Prostate gland (tissue), 2 donors: ENCODE data around the gene SYMPK. TPM values are rescaled to one million over a fixed set of nuclear protein-coding genes. Genes with fewer than 3 reads are reported as not detected.

Experiments used
- DNase-seq: peaks from one replicate; pipeline ENCODE4 v3.0.0-alpha.2; 2019; ENCODE audit warnings: low spot score
- H3K27ac ChIP-seq, 2 donors: fragments of 200-600 bp; sonication (generic); 2 replicates each; pipeline ENCODE4 v1.5.1; 2017 to 2019
- H3K27me3 ChIP-seq: fragments of 200-600 bp; sonication (generic); replicated peaks from 2 replicates; pipeline ENCODE4 v1.5.1; 2019; ENCODE audit not compliant: insufficient read depth
- H3K36me3 ChIP-seq, 2 donors: fragments of 200-600 bp; sonication (generic); 1 replicate in 1 of 2; 2 replicates in 1 of 2; pipeline versions ENCODE4 v1.5.1 to v1.8.1; 2017 to 2019
- H3K4me1 ChIP-seq: fragments of 200-600 bp; sonication (generic); replicated peaks from 2 replicates; pipeline ENCODE4 v1.5.1; 2019
- H3K4me3 ChIP-seq, 2 donors: fragments of 200-600 bp; sonication (generic); 2 replicates each; pipeline ENCODE4 v1.5.1; 2017 to 2019
- H3K9me3 ChIP-seq: fragments of 200-600 bp; sonication (generic); 2 replicates; pipeline ENCODE4 v1.5.1; 2017
- POLR2A ChIP-seq: fragments of 450-650 bp; IDR thresholded peaks from one replicate; pipeline ENCODE4 v1.6.1; 2016; ENCODE audit warnings: antibody characterized with exemption, mild to moderate bottlenecking
- POLR2AphosphoS5 ChIP-seq: sonication (generic); formaldehyde crosslinking; IDR thresholded peaks from one replicate; pipeline ENCODE4 v1.6.1; 2017; ENCODE audit warnings: antibody characterized with exemption
- WGBS: methylation state at CpG from one replicate; pipeline ENCODE4 v1.1.5; 2018; 5-methylcytosine and 5-hydroxymethylcytosine counted together
- intact Hi-C: fragments of 100-400 bp; cut with DNase I; formaldehyde crosslinking; loops from one replicate; pipeline ENCODE4 v1.14.2; 2022
- total RNA-seq, 2 donors: library from RNA; depleted of rRNA; stranded (reverse); fragments of >200 nt; gene quantifications; one replicate each; pipeline ENCODE4 v1.1.0, GENCODE V29; 2016
- TF ChIP-seq, protein P1 (sequence below), 4 experiments: fragments of 200-600 bp in 2 of 4; fragments of 450-650 bp in 2 of 4; sonication (generic) in 2 of 4; IDR thresholded peaks; 1 replicate in 3 of 4; 2 replicates in 1 of 4; pipeline ENCODE4 v1.5.1; 2016 to 2019; ENCODE audit warnings: antibody characterized with exemption in 4 of 4, mild to moderate bottlenecking in 2 of 4, moderate library complexity in 2 of 4

The SYMPK gene
- total RNA-seq, 2 donors from 2014 or later = 76.4 to 104 TPM

DNA sequence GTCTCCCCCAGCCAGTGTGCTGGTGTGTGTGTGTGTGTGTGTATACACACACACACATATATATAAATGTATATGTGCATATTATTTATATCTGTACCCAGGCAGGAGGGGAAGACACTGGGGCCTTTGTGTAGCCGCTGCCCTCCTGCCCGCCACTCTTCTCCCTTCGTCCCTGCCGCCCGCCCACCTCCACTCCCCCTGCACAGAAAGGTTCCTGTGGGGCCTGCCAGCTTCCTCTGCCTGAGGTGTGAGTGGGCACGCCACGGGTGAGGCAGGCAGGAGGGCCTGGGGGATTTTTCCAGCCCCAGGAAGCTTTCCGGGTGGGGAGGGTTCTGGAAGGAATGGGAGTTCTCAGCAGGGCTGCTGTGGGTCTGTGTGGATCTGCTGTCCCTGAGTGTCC lies 16.1 kb upstream of the SYMPK start:
- Histone ChIP-seq H3K27ac (peak overlapping the region; percentile 37 to 56), H3K36me3 (no peaks in the 10 kb centered on the region), H3K4me1 (peaks cover 16% of the 10 kb centered on the region), H3K27me3 (no peaks in the 10 kb centered on the region), H3K9me3 (no peaks in the 10 kb centered on the region), H3K4me3 (no peak overlapping the region)
- 49% methylated on average over 8 of the region's 8 CpGs for WGBS
- intact Hi-C loops = no loop called here
- TF ChIP-seq POLR2A = no peak
- TF ChIP-seq, protein P1, sequence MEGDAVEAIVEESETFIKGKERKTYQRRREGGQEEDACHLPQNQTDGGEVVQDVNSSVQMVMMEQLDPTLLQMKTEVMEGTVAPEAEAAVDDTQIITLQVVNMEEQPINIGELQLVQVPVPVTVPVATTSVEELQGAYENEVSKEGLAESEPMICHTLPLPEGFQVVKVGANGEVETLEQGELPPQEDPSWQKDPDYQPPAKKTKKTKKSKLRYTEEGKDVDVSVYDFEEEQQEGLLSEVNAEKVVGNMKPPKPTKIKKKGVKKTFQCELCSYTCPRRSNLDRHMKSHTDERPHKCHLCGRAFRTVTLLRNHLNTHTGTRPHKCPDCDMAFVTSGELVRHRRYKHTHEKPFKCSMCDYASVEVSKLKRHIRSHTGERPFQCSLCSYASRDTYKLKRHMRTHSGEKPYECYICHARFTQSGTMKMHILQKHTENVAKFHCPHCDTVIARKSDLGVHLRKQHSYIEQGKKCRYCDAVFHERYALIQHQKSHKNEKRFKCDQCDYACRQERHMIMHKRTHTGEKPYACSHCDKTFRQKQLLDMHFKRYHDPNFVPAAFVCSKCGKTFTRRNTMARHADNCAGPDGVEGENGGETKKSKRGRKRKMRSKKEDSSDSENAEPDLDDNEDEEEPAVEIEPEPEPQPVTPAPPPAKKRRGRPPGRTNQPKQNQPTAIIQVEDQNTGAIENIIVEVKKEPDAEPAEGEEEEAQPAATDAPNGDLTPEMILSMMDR (IDR thresholded peaks at IDR 0.05) = no peak
- no peak for TF ChIP-seq POLR2AphosphoS5
- no peak for DNase-seq

GRCh38 chr19:45878043-45878794 lies 15.3 kb upstream of the SYMPK start:
- no peaks in the 10 kb centered on the region for H3K27me3 ChIP-seq
- peak; percentile 51 for DNase-seq
- no peak overlapping the region for H3K4me3 ChIP-seq
- 59% methylated on average over 11 of the region's 11 CpGs for WGBS
- H3K27ac ChIP-seq = peak overlapping the region; percentile 37 to 56
- H3K36me3 ChIP-seq = no peaks in the 10 kb centered on the region
- TF ChIP-seq POLR2A = peak; percentile 16
- TF ChIP-seq, protein P1 (IDR thresholded peaks at IDR 0.05) = no peak
- TF ChIP-seq POLR2AphosphoS5 = peak; percentile 8
- intact Hi-C loops = no loop called here
- H3K9me3 ChIP-seq = no peaks in the 10 kb centered on the region
- H3K4me1 ChIP-seq = peaks cover 9% of the 10 kb centered on the region

- Histone ChIP-seq H3K4me3 (peak overlapping the region in 1 of 2 donors; percentile 18), H3K27me3 (no peaks in the 10 kb centered on the region), H3K27ac (peak overlapping the region; percentile 68 to 72), H3K9me3 (no peaks in the 10 kb centered on the region), H3K4me1 (peaks cover 5% of the 10 kb centered on the region), H3K36me3 (no peaks in the 10 kb centered on the region)
- WGBS = 3% methylated on average over 34 of the region's 41 CpGs
- peak; percentile 52 for DNase-seq
- intact Hi-C loops = no loop called here
- TF ChIP-seq, protein P1 (IDR thresholded peaks at IDR 0.05) = no peak
- TF ChIP-seq POLR2AphosphoS5 (no peak), POLR2A (peak; percentile 43)
Observed at GRCh38 chr19:45876411-45877197, 13.7 kb upstream of the SYMPK start.

- Histone ChIP-seq H3K4me1 (peaks cover 5% of the 10 kb centered on the region), H3K36me3 (no peaks in the 10 kb centered on the region), H3K4me3 (no peak overlapping the region), H3K27ac (peak overlapping the region; percentile 68 to 72), H3K27me3 (no peaks in the 10 kb centered on the region), H3K9me3 (no peaks in the 10 kb centered on the region)
- TF ChIP-seq POLR2AphosphoS5 (no peak), POLR2A (no peak)
- TF ChIP-seq, protein P1 (IDR thresholded peaks at IDR 0.05) = no peak
- DNase-seq = no peak
- 52% methylated on average over 4 of the region's 4 CpGs for WGBS
- intact Hi-C loops = no loop called here
Observed at GRCh38 chr19:45876161-45876410, 13.1 kb upstream of the SYMPK start.

GRCh38 chr19:45874620-45874966 lies 11.6 kb upstream of the SYMPK start:
- intact Hi-C loops = no loop called here
- no peaks in the 10 kb centered on the region for H3K9me3 ChIP-seq
- WGBS = 91% methylated on average over 7 of the region's 7 CpGs

More at GRCh38 chr19:45874620-45874966, 11.6 kb upstream of the SYMPK start:
- DNase-seq = no peak
- Histone ChIP-seq H3K4me1 (peaks cover 5% of the 10 kb centered on the region), H3K27me3 (no peaks in the 10 kb centered on the region), H3K27ac (no peak overlapping the region), H3K4me3 (no peak overlapping the region), H3K36me3 (no peaks in the 10 kb centered on the region)
- no peak for TF ChIP-seq POLR2AphosphoS5
- TF ChIP-seq POLR2A = no peak
- TF ChIP-seq, protein P1 (IDR thresholded peaks at IDR 0.05) = no peak
